Right atrium auricular region (tissue), 2 donors: ENCODE results near the gene FGFR2. TPM values are rescaled to one million over a fixed set of nuclear protein-coding genes. Genes with fewer than 3 reads are reported as not detected.

Experiments
- DNase-seq: peaks from one replicate; pipeline ENCODE4 v3.0.0-alpha.2; 2019; ENCODE audit warnings: low spot score
- H3K27ac ChIP-seq, 2 donors: fragments of 200-600 bp; sonication (generic); 1 replicate in 1 of 2; 2 replicates in 1 of 2; pipeline ENCODE4 v1.5.1; 2016 to 2019
- H3K27me3 ChIP-seq, 2 donors: fragments of 200-600 bp; sonication (generic); one replicate each; pipeline versions ENCODE4 v1.5.1 to v1.6.0; 2017 to 2019
- H3K36me3 ChIP-seq: fragments of 200-600 bp; sonication (generic); one replicate; pipeline ENCODE4 v1.5.1; 2016
- H3K4me1 ChIP-seq, 2 donors: fragments of 200-600 bp; sonication (generic); one replicate each; pipeline versions ENCODE4 v1.5.1 to v1.6.0; 2017 to 2019
- H3K4me3 ChIP-seq, 2 donors: fragments of 200-600 bp; sonication (generic); 1 replicate in 1 of 2; 2 replicates in 1 of 2; pipeline ENCODE4 v1.5.1; 2017 to 2019; ENCODE audit warnings: mild to moderate bottlenecking in 1 of 2, moderate library complexity in 1 of 2
- H3K9me3 ChIP-seq, 2 donors: fragments of 200-600 bp; sonication (generic); one replicate each; pipeline ENCODE4 v1.5.1; 2019
- total RNA-seq, 2 donors: library from RNA; depleted of rRNA; stranded (reverse); fragments of >200 nt; gene quantifications; one replicate each; pipeline ENCODE4 v1.1.0, GENCODE V29; 2016
- TF ChIP-seq, protein P1 (sequence below), 2 donors: fragments of 200-600 bp; sonication (generic); IDR thresholded peaks; one replicate each; pipeline ENCODE4 v1.5.1; 2019; ENCODE audit warnings: antibody characterized with exemption in 2 of 2

Gene FGFR2
- total RNA-seq, 2 donors from 2014 or later: 2.8 to 19.0 TPM

DNA sequence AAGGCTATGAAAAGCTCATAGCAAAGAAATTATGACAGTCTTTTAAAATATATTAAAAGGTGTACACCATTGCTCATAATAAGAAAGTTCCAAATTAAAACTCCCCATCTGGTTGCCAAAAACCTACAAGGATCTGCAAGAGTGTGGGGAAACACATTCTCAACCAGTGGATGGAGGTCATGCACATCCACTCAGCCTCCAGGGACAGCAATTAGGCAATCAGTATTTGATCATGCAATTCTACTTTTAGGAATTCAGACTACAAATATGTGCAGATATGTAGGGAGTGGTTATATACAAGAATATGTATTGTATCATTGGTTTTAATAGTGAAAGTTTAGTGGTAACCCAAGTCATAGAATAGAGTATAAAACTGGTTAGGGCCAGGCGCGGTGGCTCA lies 157.8 kb downstream of the FGFR2 start:
- DNase-seq: no peak
- no peaks in the 10 kb centered on the region for H3K36me3 ChIP-seq
- TF ChIP-seq, protein P1, sequence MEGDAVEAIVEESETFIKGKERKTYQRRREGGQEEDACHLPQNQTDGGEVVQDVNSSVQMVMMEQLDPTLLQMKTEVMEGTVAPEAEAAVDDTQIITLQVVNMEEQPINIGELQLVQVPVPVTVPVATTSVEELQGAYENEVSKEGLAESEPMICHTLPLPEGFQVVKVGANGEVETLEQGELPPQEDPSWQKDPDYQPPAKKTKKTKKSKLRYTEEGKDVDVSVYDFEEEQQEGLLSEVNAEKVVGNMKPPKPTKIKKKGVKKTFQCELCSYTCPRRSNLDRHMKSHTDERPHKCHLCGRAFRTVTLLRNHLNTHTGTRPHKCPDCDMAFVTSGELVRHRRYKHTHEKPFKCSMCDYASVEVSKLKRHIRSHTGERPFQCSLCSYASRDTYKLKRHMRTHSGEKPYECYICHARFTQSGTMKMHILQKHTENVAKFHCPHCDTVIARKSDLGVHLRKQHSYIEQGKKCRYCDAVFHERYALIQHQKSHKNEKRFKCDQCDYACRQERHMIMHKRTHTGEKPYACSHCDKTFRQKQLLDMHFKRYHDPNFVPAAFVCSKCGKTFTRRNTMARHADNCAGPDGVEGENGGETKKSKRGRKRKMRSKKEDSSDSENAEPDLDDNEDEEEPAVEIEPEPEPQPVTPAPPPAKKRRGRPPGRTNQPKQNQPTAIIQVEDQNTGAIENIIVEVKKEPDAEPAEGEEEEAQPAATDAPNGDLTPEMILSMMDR (IDR thresholded peaks at IDR 0.05): no peak

DNA sequence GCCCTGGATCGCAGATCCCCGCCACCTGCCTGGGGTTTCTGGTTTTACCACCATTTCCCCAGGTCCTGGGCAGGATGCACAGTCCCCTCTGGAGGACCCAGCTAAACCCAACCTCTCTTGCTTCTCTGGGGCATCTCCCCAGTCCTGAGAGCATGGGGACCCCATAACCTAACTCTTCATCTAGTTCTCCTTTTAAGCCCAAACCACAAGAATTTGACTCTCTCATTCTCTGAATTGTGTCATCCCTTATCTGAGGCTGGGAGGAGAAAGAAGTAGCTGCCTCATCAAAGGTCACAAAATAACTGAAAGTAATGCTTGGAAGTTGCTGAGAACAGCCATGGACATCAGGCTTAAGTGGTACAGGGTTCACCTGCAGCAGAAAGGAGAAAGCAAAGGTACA lies 159.9 kb downstream of the FGFR2 start:
- no peak overlapping the region for H3K27ac ChIP-seq
- H3K4me1 ChIP-seq: peaks cover 0 to 11% of the 10 kb centered on the region in 2 donors
- TF ChIP-seq, protein P1 (IDR thresholded peaks at IDR 0.05): no peak
- H3K36me3 ChIP-seq: no peaks in the 10 kb centered on the region
- DNase-seq: no peak
- H3K27me3 ChIP-seq: no peaks in the 10 kb centered on the region
- no peaks in the 10 kb centered on the region for H3K9me3 ChIP-seq
- no peak overlapping the region for H3K4me3 ChIP-seq

More for the DNA sequence above, 157.8 kb downstream of the FGFR2 start:
- H3K4me3 ChIP-seq: no peak overlapping the region
- H3K27ac ChIP-seq: no peak overlapping the region
- H3K27me3 ChIP-seq: no peaks in the 10 kb centered on the region
- H3K4me1 ChIP-seq: peaks cover 0 to 11% of the 10 kb centered on the region in 2 donors
- H3K9me3 ChIP-seq: no peaks in the 10 kb centered on the region

DNA sequence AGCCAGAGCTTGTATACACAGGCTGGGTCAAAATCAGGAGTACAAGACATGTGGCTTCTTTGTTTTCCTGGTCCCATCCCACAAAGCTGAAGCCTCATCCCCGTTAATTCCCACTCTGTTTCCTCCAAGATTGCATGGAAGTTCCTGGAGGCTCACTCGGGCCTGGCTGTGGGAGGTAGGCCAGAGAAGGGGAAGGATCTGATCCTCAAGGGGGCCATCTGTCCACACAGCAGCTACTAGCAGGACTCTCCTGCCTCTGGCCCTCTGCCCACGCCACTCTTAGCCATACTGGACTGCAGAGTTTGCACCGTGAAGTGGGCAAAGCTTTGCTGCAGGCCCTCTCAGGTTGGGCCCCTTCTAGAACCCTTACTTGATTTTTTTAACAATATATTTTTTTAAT lies 160.6 kb downstream of the FGFR2 start:
- H3K9me3 ChIP-seq: no peaks in the 10 kb centered on the region
- DNase-seq: peak; percentile 59
- no peaks in the 10 kb centered on the region for H3K27me3 ChIP-seq
- H3K27ac ChIP-seq: no peak overlapping the region
- H3K36me3 ChIP-seq: no peaks in the 10 kb centered on the region
- TF ChIP-seq, protein P1 (IDR thresholded peaks at IDR 0.05): no peak
- peaks cover 0 to 11% of the 10 kb centered on the region in 2 donors for H3K4me1 ChIP-seq
- no peak overlapping the region for H3K4me3 ChIP-seq

DNA sequence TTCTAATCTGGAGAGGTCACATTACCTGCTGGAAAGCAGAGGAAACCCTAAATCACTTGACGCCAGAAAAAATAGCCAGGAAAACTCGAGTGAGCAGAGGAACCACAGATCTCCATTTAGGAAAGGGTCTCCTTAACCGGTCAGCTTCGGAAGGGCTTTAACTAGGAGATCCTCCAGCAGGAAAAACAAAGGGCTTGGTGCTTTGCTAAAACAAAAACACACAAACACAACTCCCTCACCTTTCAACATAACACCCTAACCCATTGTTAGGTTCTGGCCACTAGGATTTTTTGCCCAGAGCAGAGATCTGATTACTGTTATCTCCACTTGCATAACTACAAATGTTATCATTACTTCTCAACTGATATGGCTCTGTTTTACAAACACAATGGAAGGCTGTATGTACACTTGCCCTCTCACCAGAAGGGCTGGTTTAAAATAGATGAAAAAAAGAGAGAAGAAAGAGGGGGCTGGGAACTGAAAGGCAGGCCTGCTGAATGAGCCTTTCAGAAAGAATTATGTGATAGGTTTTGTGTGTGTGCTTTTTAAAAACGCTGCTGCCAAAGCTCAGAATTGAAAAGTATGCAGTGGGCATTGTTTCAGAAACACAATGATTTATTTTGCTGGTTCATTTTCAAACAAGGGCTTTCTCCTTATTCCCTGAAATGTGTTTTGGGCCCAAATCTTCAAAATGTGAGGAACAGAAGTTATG lies 161.5 kb downstream of the FGFR2 start:
- Histone ChIP-seq H3K4me3 (no peak overlapping the region), H3K9me3 (no peaks in the 10 kb centered on the region), H3K27me3 (no peaks in the 10 kb centered on the region), H3K4me1 (peaks cover 0 to 11% of the 10 kb centered on the region in 2 donors), H3K27ac (no peak overlapping the region), H3K36me3 (no peaks in the 10 kb centered on the region)
- TF ChIP-seq, protein P1 (IDR thresholded peaks at IDR 0.05): no peak
- no peak for DNase-seq

DNA sequence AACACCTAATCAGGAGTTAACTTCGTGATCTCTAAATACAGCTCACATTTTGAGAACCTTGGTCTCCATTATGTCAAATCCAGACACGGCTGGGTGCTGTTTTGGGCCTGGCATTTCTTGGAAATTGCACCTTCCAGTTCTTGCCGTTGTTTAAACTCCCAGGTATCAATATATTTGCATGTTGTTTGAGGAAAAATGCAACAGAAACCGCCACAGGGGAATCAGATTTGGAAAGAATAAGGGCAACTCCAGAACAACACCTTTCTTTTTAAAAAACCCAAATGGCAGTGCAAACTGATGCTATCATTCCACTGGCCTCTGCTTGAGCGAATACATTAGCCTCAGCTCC lies 162.0 kb downstream of the FGFR2 start:
- peaks cover 0 to 11% of the 10 kb centered on the region in 2 donors for H3K4me1 ChIP-seq
- H3K36me3 ChIP-seq: no peaks in the 10 kb centered on the region
- H3K9me3 ChIP-seq: no peaks in the 10 kb centered on the region
- TF ChIP-seq, protein P1 (IDR thresholded peaks at IDR 0.05): no peak
- H3K4me3 ChIP-seq: no peak overlapping the region
- DNase-seq: no peak
- no peaks in the 10 kb centered on the region for H3K27me3 ChIP-seq
- no peak overlapping the region for H3K27ac ChIP-seq
